D341Med (cell line): ENCODE data around the gene AIMP2.
"Not testable (repeated sequence)": the region's sequence is repeated elsewhere in the genome, so short reads cannot be mapped to it uniquely, and the experiment has no call there.

Source experiments
- DNase-seq: peaks from one replicate; pipeline ENCODE4 v3.0.0; 2012; ENCODE audit warnings: low spot score

AIMP2 gene

DNA sequence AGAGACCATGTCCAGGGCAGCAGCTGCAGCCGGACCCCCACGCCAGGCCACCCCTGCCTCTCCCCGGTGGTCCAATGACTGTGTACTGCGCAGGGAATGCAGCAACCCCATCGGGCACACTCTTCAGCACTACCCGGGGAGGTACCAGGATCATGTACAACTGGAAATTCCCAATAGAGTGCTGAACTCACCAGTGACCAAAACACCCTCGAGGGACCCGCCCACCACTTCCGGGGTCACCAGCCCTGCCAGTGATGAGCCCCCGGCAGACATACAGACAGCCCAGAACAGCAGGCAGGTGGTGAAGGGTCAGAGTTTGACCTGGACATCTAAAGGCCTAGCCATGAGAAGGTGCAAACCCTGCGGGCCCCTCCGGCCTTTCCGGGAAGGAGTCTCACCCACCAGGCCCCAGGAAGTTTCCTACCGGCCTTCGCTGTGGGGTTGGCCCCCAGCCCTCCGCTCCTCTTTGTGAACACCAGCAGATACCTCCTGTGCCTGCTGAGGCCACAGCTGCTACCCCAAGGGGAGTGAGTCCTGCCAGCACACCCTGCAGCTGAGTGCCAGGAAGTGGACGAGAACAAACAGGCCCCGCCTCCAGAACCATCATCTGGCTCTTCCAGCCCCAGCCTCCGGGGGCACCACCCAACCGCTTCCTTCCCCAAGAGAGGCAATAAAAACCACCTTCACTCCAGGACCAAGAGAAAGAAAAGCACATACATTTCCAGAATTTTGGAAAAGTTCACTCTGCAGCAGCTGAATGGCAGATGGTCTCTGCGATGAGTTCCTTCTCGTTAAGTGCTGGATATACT is 17.1 kb downstream of the AIMP2 start:
- peak; percentile 80 for DNase-seq

DNA sequence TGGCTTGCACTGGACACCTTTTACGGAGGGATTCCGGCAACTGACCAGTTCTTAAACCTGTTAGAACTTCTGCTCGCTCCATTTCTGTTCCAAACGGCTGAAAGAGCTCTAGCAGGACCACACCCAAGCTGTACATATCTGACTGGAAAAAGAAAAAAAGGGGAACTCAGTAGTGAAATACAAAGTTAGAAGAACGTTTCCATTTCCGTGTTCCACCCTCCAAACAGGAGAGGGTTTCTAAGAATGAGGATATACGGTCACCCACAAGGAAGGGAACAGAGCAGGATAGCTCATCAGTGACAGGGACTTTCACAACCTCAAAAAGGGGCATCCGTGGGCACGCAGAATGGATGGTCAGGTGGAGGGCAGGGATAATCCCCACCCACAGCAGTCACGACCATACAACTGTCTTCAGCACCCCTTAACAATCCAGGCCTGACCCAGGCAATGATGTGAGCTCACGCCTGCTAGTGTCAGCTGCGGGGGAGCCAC is 17.8 kb downstream of the AIMP2 start:
- no peak for DNase-seq

DNA sequence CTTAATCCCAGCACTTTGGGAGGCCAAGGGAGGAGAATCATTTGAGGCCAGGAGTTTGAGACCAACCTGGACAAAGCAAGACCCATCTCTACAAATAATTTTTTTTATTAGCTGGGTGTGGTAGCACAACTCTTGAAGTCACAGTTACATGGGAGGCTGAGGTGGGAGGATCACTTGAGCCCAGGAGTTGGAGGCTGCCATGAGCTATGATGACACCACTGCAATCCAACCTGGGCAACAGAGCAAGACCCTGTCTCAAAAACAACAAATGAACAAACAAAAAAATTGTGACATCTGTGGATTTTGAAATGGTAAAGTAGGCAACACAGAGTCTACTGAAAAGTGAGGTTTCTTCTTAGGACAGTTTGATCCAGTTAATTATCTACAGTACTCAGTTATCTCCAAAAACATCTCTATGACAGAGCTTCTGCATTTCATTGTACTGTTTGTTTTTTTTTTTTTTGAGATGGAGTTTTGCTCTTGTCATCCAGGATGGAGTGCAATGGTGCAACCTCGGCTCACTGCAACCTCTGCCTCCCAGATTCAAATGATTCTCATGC is 18.8 kb downstream of the AIMP2 start:
- DNase-seq, result no peak

GRCh38 chr7:6028563-6028962 is 19.5 kb downstream of the AIMP2 start:
- no peak for DNase-seq

DNA sequence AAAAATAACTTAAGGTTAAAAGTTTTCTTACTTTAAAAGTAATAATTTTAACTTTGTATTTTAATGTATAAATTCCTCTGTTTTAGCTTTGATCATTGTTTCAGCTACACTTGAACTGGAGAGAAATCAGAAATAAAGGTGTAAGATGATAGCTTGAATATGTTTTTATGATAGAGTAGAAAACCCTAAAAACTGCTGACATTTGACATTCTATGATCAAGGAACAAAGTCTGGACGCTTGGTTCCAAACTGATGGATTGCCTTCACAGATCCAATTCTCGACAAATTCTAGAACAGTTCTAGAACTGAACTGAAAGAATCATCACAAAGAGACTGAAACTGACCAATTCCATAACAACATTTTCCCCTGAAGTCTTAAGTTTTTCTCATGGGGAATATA is 21.9 kb downstream of the AIMP2 start, which contains the start of gene ANKRD61:
Gene ANKRD61, plus strand, starts transcription at position 389 of the 400 bp plus-strand sequence. Its CDS starts 0 bp downstream, at position 389.
- no peak for DNase-seq

DNA sequence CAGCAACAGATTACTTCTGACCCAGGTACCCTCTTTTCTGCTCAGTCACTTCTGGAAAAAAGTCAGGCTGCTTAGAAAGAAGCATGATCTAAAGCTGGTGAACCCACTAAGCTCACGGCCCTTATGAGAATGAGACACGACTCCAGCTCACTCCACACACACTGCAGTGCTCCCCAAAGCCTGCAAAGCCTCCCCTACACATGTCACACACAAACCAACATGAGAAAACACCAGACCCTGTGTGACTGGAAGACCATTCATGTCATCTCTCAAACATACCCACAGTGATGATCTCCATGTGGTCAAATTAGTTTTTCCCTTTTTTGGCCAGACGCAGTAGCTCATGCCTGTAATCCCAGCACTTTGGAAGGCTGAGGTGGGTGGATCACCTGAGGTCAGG is 22.5 kb downstream of the AIMP2 start:
- DNase-seq, result no peak

- DNase-seq, result no peak
These were observed 23.1 kb downstream of the AIMP2 start for GRCh38 chr7:6032167-6032566.

GRCh38 chr7:6032641-6033040 is 23.6 kb downstream of the AIMP2 start:
- no peak for DNase-seq

- no peak for DNase-seq
These were observed 26.1 kb downstream of the AIMP2 start for GRCh38 chr7:6035165-6035564.

DNA sequence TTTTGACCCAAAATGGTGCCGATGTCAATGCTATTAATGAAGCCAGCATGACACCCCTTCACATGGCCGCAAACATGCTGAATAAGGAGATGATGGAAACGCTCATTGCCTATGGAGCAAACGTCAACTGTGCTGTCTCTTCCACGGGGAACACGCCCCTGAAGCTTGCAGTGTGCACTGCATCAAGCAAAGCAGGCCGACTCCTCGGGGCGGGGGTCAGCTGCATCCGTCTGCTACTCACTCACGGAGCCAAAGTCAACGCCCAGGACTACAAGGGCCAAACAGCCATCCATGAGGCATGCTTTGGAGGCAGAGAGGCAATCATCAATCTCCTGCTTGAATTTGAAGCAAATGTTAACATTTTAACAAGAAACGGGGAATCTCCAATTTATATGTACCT is 26.6 kb downstream of the AIMP2 start:
- no peak for DNase-seq

GRCh38 chr7:6049780-6050179 is 40.7 kb downstream of the AIMP2 start:
- no peak for DNase-seq

DNA sequence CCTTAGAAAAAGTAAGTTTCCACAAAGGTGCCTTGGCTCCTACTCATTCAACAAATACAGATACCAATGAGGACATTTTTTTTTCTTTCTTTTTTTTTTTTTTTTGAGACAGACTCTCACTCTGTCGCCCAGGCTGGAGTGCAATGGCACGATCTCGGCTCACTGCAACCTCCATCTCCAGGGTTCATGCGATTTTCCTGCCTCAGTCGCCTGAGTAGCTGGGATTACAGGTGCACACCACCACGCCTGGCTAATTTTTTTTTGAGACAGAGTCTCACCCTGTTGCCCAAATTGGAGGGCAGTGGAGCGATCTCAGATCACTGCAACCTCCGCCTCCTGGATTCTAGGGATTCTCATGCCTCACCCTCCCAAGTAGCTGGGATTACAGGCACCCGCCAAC is 42.1 kb downstream of the AIMP2 start:
- not testable (repeated sequence) for DNase-seq

GRCh38 chr7:6056616-6057015 is 47.5 kb downstream of the AIMP2 start:
- no peak for DNase-seq

DNA sequence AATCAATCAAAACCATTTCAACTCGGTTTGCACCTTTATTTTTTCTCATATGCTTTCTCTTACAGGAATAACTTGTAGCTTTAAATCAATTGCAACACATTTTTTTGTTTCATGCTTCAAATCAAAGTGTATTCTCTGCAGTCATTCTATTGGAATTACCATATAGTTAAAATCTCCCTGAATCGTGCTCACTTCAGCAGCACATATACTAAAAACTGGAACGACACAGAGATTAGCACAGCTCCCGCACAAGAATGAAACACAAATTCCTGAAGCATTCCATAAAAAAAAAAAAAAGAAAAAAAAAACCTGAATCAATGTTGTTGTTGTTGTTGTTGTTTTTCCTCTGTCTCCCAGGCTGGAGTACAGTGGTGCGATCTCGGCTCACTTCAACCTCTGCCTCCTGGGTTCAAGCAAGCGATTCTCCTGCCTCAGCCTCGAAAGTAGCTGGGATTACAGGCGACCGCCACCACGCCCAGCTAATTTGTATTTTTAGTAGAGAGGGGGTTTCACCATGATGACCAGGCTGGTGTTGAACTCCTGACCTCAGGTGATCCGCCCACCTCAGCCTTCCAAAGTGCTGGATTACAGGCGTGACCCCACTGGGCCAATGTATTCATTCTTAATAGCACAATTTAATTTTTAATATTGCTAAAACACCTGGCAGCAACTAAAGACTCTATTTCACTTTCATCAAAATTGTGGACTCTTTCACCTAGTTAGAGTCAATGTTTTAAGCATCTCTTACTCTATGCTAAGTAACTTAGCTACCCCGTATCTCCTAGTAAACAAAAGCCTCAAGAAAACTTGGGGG is 48.5 kb downstream of the AIMP2 start:
- no peak for DNase-seq

DNA sequence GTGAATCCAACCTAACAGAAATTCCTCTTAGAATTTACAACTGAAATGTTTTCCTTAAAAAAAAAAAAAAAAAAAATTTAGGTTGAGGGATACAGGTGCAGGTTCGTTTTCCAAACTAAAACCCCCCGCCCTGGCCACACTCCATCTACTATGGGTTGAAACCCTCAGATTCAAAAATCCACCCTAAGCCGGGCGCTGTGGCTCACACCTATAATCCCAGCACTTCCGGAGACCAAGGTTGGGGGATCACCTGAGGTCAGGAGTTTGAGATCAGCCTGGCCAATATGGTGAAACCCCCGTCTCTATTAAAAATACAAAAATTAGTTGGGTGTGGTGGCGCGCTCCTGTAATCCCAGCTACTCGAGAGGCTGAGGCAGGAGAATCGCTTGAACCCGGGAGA is 50.9 kb downstream of the AIMP2 start:
- DNase-seq, result not testable (repeated sequence)

DNA sequence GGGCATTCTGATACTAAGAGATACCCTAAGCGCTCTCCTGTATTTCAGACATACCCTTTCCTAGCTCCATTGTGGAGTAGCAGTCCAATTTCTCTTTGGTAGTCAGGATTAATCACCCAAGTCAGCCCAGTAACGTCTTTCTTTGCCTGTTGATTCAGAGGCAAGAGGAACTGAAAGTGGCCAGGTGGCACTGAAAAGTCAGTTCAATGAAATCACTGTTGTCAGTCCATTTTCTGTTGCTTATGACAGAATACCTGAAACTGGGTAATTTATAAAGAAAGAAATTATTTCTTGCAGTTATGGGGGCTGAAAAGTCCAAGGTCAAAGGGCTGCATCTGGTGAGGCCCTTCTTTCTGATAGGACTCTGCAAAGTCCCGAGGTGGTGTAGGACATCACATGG is 62.3 kb downstream of the AIMP2 start:
- DNase-seq, result no peak
